Esophagus squamous epithelium (tissue), 4 donors: ENCODE data around the gene OLFM2.
"Not testable (repeated sequence)": the region's sequence is repeated elsewhere in the genome, so short reads cannot be mapped to it uniquely, and the experiment has no call there.

Experiments used
- CTCF ChIP-seq, 6 experiments: fragments of 450-650 bp in 4 of 6; fragments of 200-600 bp in 2 of 6; sonication (generic) in 2 of 6; IDR thresholded peaks; one replicate each; pipeline ENCODE4 v1.5.1; 2016 to 2019; ENCODE audit warnings: antibody characterized with exemption in 6 of 6, mild to moderate bottlenecking in 4 of 6, moderate library complexity in 4 of 6
- POLR2A ChIP-seq, 4 donors: fragments of 450-650 bp; IDR thresholded peaks; one replicate each; pipeline ENCODE4 v1.6.1; 2017; ENCODE audit warnings: antibody characterized with exemption in 4 of 4, mild to moderate bottlenecking in 4 of 4, moderate library complexity in 3 of 4

GRCh38 chr19:9922782-9923379 is 13.4 kb downstream of the OLFM2 start:
- not testable (repeated sequence) for TF ChIP-seq CTCF, POLR2A (IDR thresholded peaks at IDR 0.05)
